HepG2 (cell line): ENCODE data around the gene ERVMER34-1. TPM values are rescaled to one million over a fixed set of nuclear protein-coding genes. Genes with fewer than 3 reads are reported as not detected.

Source experiments
- BHLHE40 ChIP-seq: IDR thresholded peaks from 2 replicates; pipeline ENCODE4 v1.6.1; 2011; ENCODE audit warnings: low read length, improper control_type of control experiment
- GLMP ChIP-seq: sonication (generic); formaldehyde crosslinking; IDR thresholded peaks from 2 replicates; pipeline ENCODE4 v1.9.0; 2021; ENCODE audit warnings: missing genetic modification reagents, mild to moderate bottlenecking, borderline replicate concordance
- MBD4 ChIP-seq: IDR thresholded peaks from 2 replicates; pipeline ENCODE4 v1.6.1; 2012; ENCODE audit warnings: low read length, inconsistent platforms, borderline replicate concordance
- NCOA1 ChIP-seq: sonication (generic); formaldehyde crosslinking; IDR thresholded peaks from 2 replicates; pipeline ENCODE4 v1.9.0; 2021; ENCODE audit warnings: missing genetic modification reagents
- NFKB2 ChIP-seq: sonication (generic); formaldehyde crosslinking; IDR thresholded peaks from 2 replicates; pipeline ENCODE4 v1.4.0; 2020; ENCODE audit warnings: missing genetic modification reagents, borderline replicate concordance
- SALL1 ChIP-seq: sonication (generic); formaldehyde crosslinking; IDR thresholded peaks from 2 replicates; pipeline ENCODE4 v1.8.0; 2022; ENCODE audit warnings: mild to moderate bottlenecking, missing genetic modification reagents
- SCMH1 ChIP-seq: sonication (generic); formaldehyde crosslinking; IDR thresholded peaks from 2 replicates; pipeline ENCODE4 v1.9.0; 2021; ENCODE audit warnings: missing genetic modification reagents, mild to moderate bottlenecking, borderline replicate concordance
- SIX1 ChIP-seq: sonication (generic); formaldehyde crosslinking; IDR thresholded peaks from 2 replicates; pipeline ENCODE4 v1.4.0; 2020; ENCODE audit warnings: missing genetic modification reagents, borderline replicate concordance
- SRY ChIP-seq: sonication (generic); formaldehyde crosslinking; IDR thresholded peaks from 2 replicates; pipeline ENCODE4 v1.8.0; 2022; ENCODE audit warnings: mild to moderate bottlenecking, missing genetic modification reagents
- TCF12 ChIP-seq, 2 experiments: fragments of 450-650 bp in 1 of 2; sonication (generic) in 1 of 2; formaldehyde crosslinking in 1 of 2; IDR thresholded peaks; 2 replicates each; pipeline versions ENCODE4 v1.6.1 to v1.8.0; 2017 to 2022; ENCODE audit warnings: antibody characterized with exemption in 1 of 2, mild to moderate bottlenecking in 1 of 2, missing genetic modification reagents in 1 of 2, moderate library complexity in 1 of 2
- TOE1 ChIP-seq: sonication (generic); formaldehyde crosslinking; IDR thresholded peaks from 2 replicates; pipeline ENCODE4 v1.4.0; 2020; ENCODE audit warnings: mild to moderate bottlenecking, missing genetic modification reagents
- ZNF264 ChIP-seq: sonication (generic); formaldehyde crosslinking; IDR thresholded peaks from 2 replicates; pipeline ENCODE4 v1.4.0; 2020; ENCODE audit warnings: missing genetic modification reagents
- ZNF563 ChIP-seq: sonication (generic); formaldehyde crosslinking; IDR thresholded peaks from 2 replicates; pipeline ENCODE4 v1.8.0; 2022; ENCODE audit warnings: mild to moderate bottlenecking, moderate library complexity, missing genetic modification reagents
- ZNF605 ChIP-seq: sonication (generic); formaldehyde crosslinking; IDR thresholded peaks from 2 replicates; pipeline ENCODE4 v1.8.0; 2022; ENCODE audit warnings: mild to moderate bottlenecking, missing genetic modification reagents
- ZNF703 ChIP-seq: sonication (generic); formaldehyde crosslinking; IDR thresholded peaks from 2 replicates; pipeline ENCODE4 v1.5.1; 2020; ENCODE audit warnings: missing genetic modification reagents, mild to moderate bottlenecking, moderate library complexity, borderline replicate concordance
- ZNF746 ChIP-seq: sonication (generic); formaldehyde crosslinking; IDR thresholded peaks from 2 replicates; pipeline ENCODE4 v1.8.0; 2022; ENCODE audit warnings: mild to moderate bottlenecking, missing genetic modification reagents
- ZNF777 ChIP-seq: sonication (generic); formaldehyde crosslinking; IDR thresholded peaks from 2 replicates; pipeline ENCODE4 v1.4.0; 2020; ENCODE audit warnings: missing genetic modification reagents
- ZNF782 ChIP-seq: sonication (generic); formaldehyde crosslinking; IDR thresholded peaks from 2 replicates; pipeline ENCODE4 v1.4.0; 2020; ENCODE audit warnings: missing genetic modification reagents, mild to moderate bottlenecking, borderline replicate concordance
- ZNF816 ChIP-seq: sonication (generic); formaldehyde crosslinking; IDR thresholded peaks from 2 replicates; pipeline ENCODE4 v1.8.0; 2022; ENCODE audit warnings: missing genetic modification reagents, mild to moderate bottlenecking, borderline replicate concordance
- ZSCAN22 ChIP-seq: sonication (generic); formaldehyde crosslinking; IDR thresholded peaks from 2 replicates; pipeline ENCODE4 v1.4.0; 2020; ENCODE audit warnings: mild to moderate bottlenecking, missing genetic modification reagents
- polyA plus RNA-seq, 8 experiments: library from polyadenylated mRNA; depleted of rRNA in 3 of 8; stranded (reverse) in 7 of 8; unstranded in 1 of 8; fragments of >200 nt; fragmentation: Illumina TruSeq in 4 of 8; extraction: Trizol in 4 of 8; gene quantifications; 2 replicates each; pipeline versions ENCODE4 v1.2.1 to v1.2.3, GENCODE V29; 2011 to 2016; ENCODE audit warnings: low read depth in 4 of 8, missing spikeins in 1 of 8, mixed read lengths in 1 of 8; ENCODE audit not compliant: insufficient read depth in 1 of 8
- total RNA-seq, 5 experiments: library from RNA; depleted of rRNA; stranded (reverse); fragments of >200 nt; fragmentation: Illumina TruSeq; extraction: Trizol; gene quantifications; 2 replicates each; pipeline ENCODE4 v1.2.3, GENCODE V29; 2016; ENCODE audit warnings: low read depth in 1 of 5
- TF ChIP-seq, protein P1 (sequence below): sonication (generic); formaldehyde crosslinking; IDR thresholded peaks from 2 replicates; pipeline ENCODE4 v1.5.1; 2020; ENCODE audit warnings: mild to moderate bottlenecking, missing genetic modification reagents, moderate library complexity
- TF ChIP-seq, protein P2 (sequence below): sonication (generic); formaldehyde crosslinking; IDR thresholded peaks from 2 replicates; pipeline ENCODE4 v1.8.1; 2023; ENCODE audit warnings: missing genetic modification reagents, mild to moderate bottlenecking, borderline replicate concordance
- TF ChIP-seq, protein P3 (sequence below): sonication (generic); formaldehyde crosslinking; IDR thresholded peaks from 2 replicates; pipeline ENCODE4 v1.5.0; 2020; ENCODE audit warnings: missing genetic modification reagents

ERVMER34-1 gene
- total and polyA plus RNA-seq, 2 of the 13 experiments (the other 11 are each of a cell fraction or from before 2014, with no cell fraction given): 0.04 to 0.35 TPM

- 0 out of 2 replicates have a peak, but pooled peaks have one; percentile 55 for TF ChIP-seq ZNF746 (CRISPR knock-in tag)
- no peak for TF ChIP-seq MBD4
- peak; percentile 48; the same call in 1 of the 2 replicates for TF ChIP-seq TOE1
- TF ChIP-seq SCMH1: no peak
- TF ChIP-seq TCF12 (IDR thresholded peaks at IDR 0.05): no peak
- TF ChIP-seq TCF12 (CRISPR knock-in tag; IDR thresholded peaks at IDR 0.05): peak; percentile 73; the same call in 1 of the 2 replicates
- TF ChIP-seq ZNF605: peak; percentile 92
- peak; percentile 70 for TF ChIP-seq BHLHE40
- peak; percentile 74 for TF ChIP-seq ZNF563 (CRISPR knock-in tag)
- no peak for TF ChIP-seq SIX1 (CRISPR knock-in tag)
- no peak; the same call in 1 of the 2 replicates for TF ChIP-seq ZNF264 (CRISPR knock-in tag)
- peak; percentile 75; the same call in 1 of the 2 replicates for TF ChIP-seq ZNF777
- TF ChIP-seq SALL1 (CRISPR knock-in tag): peak; percentile 65
- TF ChIP-seq NFKB2 (CRISPR knock-in tag): 0 out of 2 replicates have a peak, but pooled peaks have one; percentile 68
- TF ChIP-seq ZNF703 (CRISPR knock-in tag): no peak
- no peak for TF ChIP-seq GLMP (CRISPR knock-in tag)
- TF ChIP-seq, protein P1, sequence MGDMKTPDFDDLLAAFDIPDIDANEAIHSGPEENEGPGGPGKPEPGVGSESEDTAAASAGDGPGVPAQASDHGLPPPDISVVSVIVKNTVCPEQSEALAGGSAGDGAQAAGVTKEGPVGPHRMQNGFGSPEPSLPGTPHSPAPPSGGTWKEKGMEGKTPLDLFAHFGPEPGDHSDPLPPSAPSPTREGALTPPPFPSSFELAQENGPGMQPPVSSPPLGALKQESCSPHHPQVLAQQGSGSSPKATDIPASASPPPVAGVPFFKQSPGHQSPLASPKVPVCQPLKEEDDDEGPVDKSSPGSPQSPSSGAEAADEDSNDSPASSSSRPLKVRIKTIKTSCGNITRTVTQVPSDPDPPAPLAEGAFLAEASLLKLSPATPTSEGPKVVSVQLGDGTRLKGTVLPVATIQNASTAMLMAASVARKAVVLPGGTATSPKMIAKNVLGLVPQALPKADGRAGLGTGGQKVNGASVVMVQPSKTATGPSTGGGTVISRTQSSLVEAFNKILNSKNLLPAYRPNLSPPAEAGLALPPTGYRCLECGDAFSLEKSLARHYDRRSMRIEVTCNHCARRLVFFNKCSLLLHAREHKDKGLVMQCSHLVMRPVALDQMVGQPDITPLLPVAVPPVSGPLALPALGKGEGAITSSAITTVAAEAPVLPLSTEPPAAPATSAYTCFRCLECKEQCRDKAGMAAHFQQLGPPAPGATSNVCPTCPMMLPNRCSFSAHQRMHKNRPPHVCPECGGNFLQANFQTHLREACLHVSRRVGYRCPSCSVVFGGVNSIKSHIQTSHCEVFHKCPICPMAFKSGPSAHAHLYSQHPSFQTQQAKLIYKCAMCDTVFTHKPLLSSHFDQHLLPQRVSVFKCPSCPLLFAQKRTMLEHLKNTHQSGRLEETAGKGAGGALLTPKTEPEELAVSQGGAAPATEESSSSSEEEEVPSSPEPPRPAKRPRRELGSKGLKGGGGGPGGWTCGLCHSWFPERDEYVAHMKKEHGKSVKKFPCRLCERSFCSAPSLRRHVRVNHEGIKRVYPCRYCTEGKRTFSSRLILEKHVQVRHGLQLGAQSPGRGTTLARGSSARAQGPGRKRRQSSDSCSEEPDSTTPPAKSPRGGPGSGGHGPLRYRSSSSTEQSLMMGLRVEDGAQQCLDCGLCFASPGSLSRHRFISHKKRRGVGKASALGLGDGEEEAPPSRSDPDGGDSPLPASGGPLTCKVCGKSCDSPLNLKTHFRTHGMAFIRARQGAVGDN: peak; percentile 97
- 0 out of 2 replicates have a peak, but pooled peaks have one; percentile 41 for TF ChIP-seq ZSCAN22 (CRISPR knock-in tag)
- TF ChIP-seq, protein P2, sequence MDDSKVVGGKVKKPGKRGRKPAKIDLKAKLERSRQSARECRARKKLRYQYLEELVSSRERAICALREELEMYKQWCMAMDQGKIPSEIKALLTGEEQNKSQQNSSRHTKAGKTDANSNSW: no peak; the same call in 1 of the 2 replicates
- TF ChIP-seq NCOA1 (CRISPR knock-in tag): no peak
- no peak; the same call in 1 of the 2 replicates for TF ChIP-seq ZNF782 (CRISPR knock-in tag)
- peak; percentile 65; the same call in 1 of the 2 replicates for TF ChIP-seq ZNF816 (CRISPR knock-in tag)
- TF ChIP-seq, protein P3, sequence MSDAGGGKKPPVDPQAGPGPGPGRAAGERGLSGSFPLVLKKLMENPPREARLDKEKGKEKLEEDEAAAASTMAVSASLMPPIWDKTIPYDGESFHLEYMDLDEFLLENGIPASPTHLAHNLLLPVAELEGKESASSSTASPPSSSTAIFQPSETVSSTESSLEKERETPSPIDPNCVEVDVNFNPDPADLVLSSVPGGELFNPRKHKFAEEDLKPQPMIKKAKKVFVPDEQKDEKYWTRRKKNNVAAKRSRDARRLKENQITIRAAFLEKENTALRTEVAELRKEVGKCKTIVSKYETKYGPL: no peak
- no peak; the same call in 1 of the 2 replicates for TF ChIP-seq SRY (CRISPR knock-in tag)
Measured at GRCh38 chr4:52712251-52713130, 38.7 kb downstream of the ERVMER34-1 start (continued).
